K562 (cell line): ENCODE data around the gene ABCB9. TPM values are rescaled to one million over a fixed set of nuclear protein-coding genes. Genes with fewer than 3 reads are reported as not detected.

Experiments
- ATAC-seq: fragments of 200-7000 bp; cut with Tn5 transposase; 3 replicates; pipeline ENCODE4 v1.9.1; 2020; ENCODE audit warnings: moderate library complexity
- BruUV-seq: library from RNA; stranded (reverse); fragments of 400-500 nt; replicated peaks from 2 replicates; lab custom pipeline; 2021; lab: Mats Ljungman, UMichigan
- CTCF ChIA-PET: fragments of 300-600 bp; formaldehyde crosslinking; extraction: SDS; loops from one replicate; lab custom pipeline; 2021; ENCODE audit warnings: low intra/inter-chr PET ratio; lab: Yijun Ruan, JAX
- POLR2A ChIA-PET: fragments of 300-600, 350-650 bp; sonication (Branson Sonifier 250); formaldehyde crosslinking; extraction: SDS; loops from one replicate; lab custom pipeline; 2021; ENCODE audit warnings: antibody characterized with exemption, inconsistent platforms; lab: Yijun Ruan, JAX
- DNase-seq, 4 experiments: peaks; one replicate each; pipeline versions ENCODE4 v3.0.0 to v3.0.0-alpha.2; 2011 to 2018; ENCODE audit warnings: low spot score in 3 of 4, mixed read lengths in 3 of 4; ENCODE audit errors: extremely low read depth in 1 of 4
- FAIRE-seq: peaks from 2 replicates; lab custom pipeline; 2011; peaks lifted over from hg19 to GRCh38; lab: Jason Lieb, UNC
- H2AFZ ChIP-seq: 2 replicates; pipeline ENCODE4 v1.6.0; 2011; ENCODE audit warnings: low read depth, low read length, control low read depth, inconsistent platforms
- H3K27ac ChIP-seq: fragments of 200-600 bp; 3 replicates; pipeline ENCODE4 v1.8.0; 2011; ENCODE audit warnings: low read depth, mild to moderate bottlenecking, control low read depth, inconsistent platforms, low read length, moderate library complexity, mixed read lengths; ENCODE audit errors: extremely low read depth
- H3K27me3 ChIP-seq, 2 experiments: fragments of 300-600 bp in 1 of 2; 2 replicates in 1 of 2; 3 replicates in 1 of 2; pipeline versions ENCODE4 v1.6.0 to v1.8.0; 2011; ENCODE audit warnings: inconsistent platforms in 2 of 2, low read length in 2 of 2, mild to moderate bottlenecking in 1 of 2, mixed read lengths in 1 of 2, moderate library complexity in 1 of 2; ENCODE audit not compliant: control insufficient read depth in 2 of 2, insufficient read depth in 2 of 2
- H3K36me3 ChIP-seq: fragments of 300-600 bp; 3 replicates; pipeline ENCODE4 v1.8.0; 2011; ENCODE audit warnings: mild to moderate bottlenecking, low read length, inconsistent platforms; ENCODE audit not compliant: control insufficient read depth, insufficient read depth
- H3K4me1 ChIP-seq, 2 experiments: fragments of 200-600 bp in 1 of 2; replicated peaks in 1 of 2; 2 replicates in 1 of 2; 3 replicates in 1 of 2; pipeline versions ENCODE4 v1.5.1 to v1.8.0; 2011; ENCODE audit warnings: inconsistent platforms in 2 of 2, low read length in 2 of 2, mild to moderate bottlenecking in 1 of 2, mixed read lengths in 1 of 2, moderate library complexity in 1 of 2; ENCODE audit not compliant: control insufficient read depth in 2 of 2, insufficient read depth in 2 of 2
- H3K4me2 ChIP-seq: 2 replicates; pipeline ENCODE4 v1.6.1; 2011; ENCODE audit warnings: low read length, control low read depth, inconsistent platforms, mixed read lengths; ENCODE audit not compliant: insufficient read depth
- H3K4me3 ChIP-seq: fragments of 200-600 bp; sonication (generic), shearing (Covaris generic); 2 replicates; pipeline ENCODE4 v1.5.1; 2016; ENCODE audit warnings: control low read depth, inconsistent platforms
- H3K79me2 ChIP-seq: fragments of 200-600 bp; 3 replicates; pipeline ENCODE4 v1.8.0; 2011; ENCODE audit warnings: low read length, inconsistent platforms; ENCODE audit not compliant: control insufficient read depth, insufficient read depth
- H3K9ac ChIP-seq, 2 experiments: 2 replicates each; pipeline versions ENCODE4 v1.6.0 to v1.6.1; 2011; ENCODE audit warnings: low read depth in 2 of 2, low read length in 2 of 2, control low read depth in 1 of 2, inconsistent platforms in 1 of 2, mild to moderate bottlenecking in 1 of 2, mixed read lengths in 1 of 2; ENCODE audit not compliant: insufficient read depth in 1 of 2
- H3K9me1 ChIP-seq: one replicate; pipeline ENCODE4 v1.6.0; 2011; ENCODE audit warnings: inconsistent platforms, mild to moderate bottlenecking, low read length, moderate library complexity; ENCODE audit not compliant: control insufficient read depth, insufficient read depth
- H3K9me3 ChIP-seq: replicated peaks from 2 replicates; pipeline ENCODE4 v1.5.1; 2011; ENCODE audit warnings: low read depth, low read length, inconsistent platforms; ENCODE audit not compliant: control insufficient read depth, insufficient read depth
- H4K20me1 ChIP-seq: replicated peaks from 2 replicates; pipeline ENCODE4 v1.6.1; 2011; ENCODE audit warnings: low read length, inconsistent platforms, mixed read lengths; ENCODE audit not compliant: control insufficient read depth, insufficient read depth
- ATF1 ChIP-seq, 2 experiments: fragments of 450-650 bp in 1 of 2; IDR thresholded peaks; 2 replicates each; pipeline ENCODE4 v1.6.1; 2016; ENCODE audit warnings: missing compliant biosample characterization in 1 of 2, missing genetic modification characterization in 1 of 2
- E2F5 ChIP-seq: sonication (generic); formaldehyde crosslinking; IDR thresholded peaks from 2 replicates; pipeline ENCODE4 v1.8.0; 2022; ENCODE audit warnings: mild to moderate bottlenecking, missing genetic modification reagents
- LCOR ChIP-seq: sonication (generic); formaldehyde crosslinking; IDR thresholded peaks from 2 replicates; pipeline ENCODE4 v1.8.0; 2022; ENCODE audit warnings: mild to moderate bottlenecking, missing genetic modification reagents
- RBBP5 ChIP-seq: fragments of 200-600 bp; sonication (generic); IDR thresholded peaks from 2 replicates; pipeline ENCODE4 v1.6.1; 2012; ENCODE audit warnings: borderline replicate concordance, mild to moderate bottlenecking, low read length, control low read depth, inconsistent platforms; ENCODE audit not compliant: insufficient read depth, poor library complexity, severe bottlenecking
- REST ChIP-seq, 2 experiments: fragments of 450-650 bp; formaldehyde crosslinking in 1 of 2; IDR thresholded peaks; 2 replicates each; pipeline versions ENCODE4 v1.4.0 to v1.6.1; 2014 to 2020; ENCODE audit warnings: mild to moderate bottlenecking in 2 of 2, borderline replicate concordance in 1 of 2, low read depth in 1 of 2
- SIX5 ChIP-seq, 2 experiments: IDR thresholded peaks; 2 replicates each; pipeline ENCODE4 v1.6.1; 2011; ENCODE audit warnings: low read length in 2 of 2, borderline replicate concordance in 1 of 2, low read depth in 1 of 2, mild to moderate bottlenecking in 1 of 2, moderate library complexity in 1 of 2; ENCODE audit not compliant: insufficient read depth in 1 of 2
- SMARCA4 ChIP-seq: fragments of 450-650 bp; IDR thresholded peaks from 2 replicates; pipeline ENCODE4 v1.6.1; 2016
- SMARCC2 ChIP-seq: fragments of 450-650 bp; IDR thresholded peaks from 2 replicates; pipeline ENCODE4 v1.6.1; 2017; ENCODE audit warnings: antibody characterized with exemption, moderate library complexity, mild to moderate bottlenecking, low read depth
- SRSF3 ChIP-seq: fragments of 200-400 bp; formaldehyde crosslinking; IDR thresholded peaks from 2 replicates; pipeline ENCODE4 v1.6.1; 2016; ENCODE audit warnings: mild to moderate bottlenecking, low read length, moderate library complexity; ENCODE audit not compliant: insufficient read depth
- TAF15 ChIP-seq: fragments of 200-400 bp; formaldehyde crosslinking; IDR thresholded peaks from 2 replicates; pipeline ENCODE4 v1.6.1; 2017; ENCODE audit warnings: mild to moderate bottlenecking, low read depth, low read length, moderate library complexity
- TGIF2 ChIP-seq: sonication (generic); formaldehyde crosslinking; IDR thresholded peaks from 2 replicates; pipeline ENCODE4 v1.8.1; 2022; ENCODE audit warnings: mild to moderate bottlenecking, missing genetic modification reagents, moderate library complexity
- U2AF1 ChIP-seq: fragments of 200-400 bp; formaldehyde crosslinking; optimal IDR thresholded peaks from 2 replicates; pipeline ENCODE3; 2017; ENCODE audit warnings: mild to moderate bottlenecking, low read depth, low read length, moderate library complexity
- WGBS: fragments of 100-300 bp; shearing (Covaris generic); methylation state at CpG from one replicate; pipeline ENCODE4 v1.1.6; 2016; ENCODE audit warnings: low coverage, mixed read lengths; ENCODE audit not compliant: insufficient coverage; ENCODE audit errors: missing lambda C conversion rate; 5-methylcytosine and 5-hydroxymethylcytosine counted together
- in situ Hi-C: fragments of 300-500 bp; cut with MboI; formaldehyde crosslinking; loops from 4 replicates; pipeline ENCODE4 v1.15.0; 2018; ENCODE audit warnings: inconsistent platforms, mixed read lengths
- intact Hi-C: fragments of 100-400 bp; cut with micrococcal nuclease; formaldehyde crosslinking; loops from 2 replicates; pipeline ENCODE4 v1.14.2; 2022
- polyA plus RNA-seq, 8 experiments: library from polyadenylated mRNA; depleted of rRNA in 4 of 8; stranded (reverse) in 5 of 8; unstranded in 3 of 8; fragments of >200 nt; fragmentation: Nextera tagmentation in 2 of 8; fragmentation: Illumina TruSeq in 1 of 8; extraction: Ambion mirVana in 2 of 8; extraction: Trizol in 1 of 8; gene quantifications; 2 replicates each; pipeline versions ENCODE4 v1.2.1 to v1.2.3, GENCODE V29; 2011 to 2014; ENCODE audit warnings: inconsistent platforms in 1 of 8, missing spikeins in 1 of 8
- total RNA-seq, 7 experiments: library from RNA; depleted of rRNA in 6 of 7; stranded (reverse); fragments of >200 nt in 6 of 7; fragmentation: Illumina TruSeq in 2 of 7; extraction: Trizol in 2 of 7; gene quantifications; 2 replicates each; pipeline versions ENCODE4 v1.2.1 to v1.2.3, GENCODE V29; 2011 to 2021; ENCODE audit warnings: low replicate concordance in 1 of 7

The ABCB9 gene
- total and polyA plus RNA-seq, 9 of the 15 experiments (the other 6 are each of a cell fraction or from before 2014, with no cell fraction given) = 0.20 to 12.6 (median 6.2) TPM

GRCh38 chr12:122981036-122981471 lies 14.8 kb upstream of the ABCB9 start:
- intact Hi-C loops (loop anchor here (5.0 to 10.0 kb wide), 2 partner anchors 51 to 164 kb away; no protein-coding TSS in a partner anchor), in situ Hi-C loops (no loop called here)
- Histone ChIP-seq H4K20me1 (peaks cover 5% of the 10 kb centered on the region; the same call in 1 of the 2 replicates), H3K79me2 (peaks cover 48% of the 10 kb centered on the region), H3K9me3 (no peaks in the 10 kb centered on the region), H3K9ac (peak overlapping the region; percentile 89 to 99), H3K9me1 (no peaks in the 10 kb centered on the region), H3K4me1 (peaks cover 41 to 93% of the 10 kb centered on the region in 2 experiments), H2AFZ (peak overlapping the region; percentile 88), H3K27ac (peak overlapping the region; percentile 84), H3K4me3 (peak overlapping the region; percentile 88), H3K4me2 (peak overlapping the region; percentile 80), H3K27me3 (no peaks in the 10 kb centered on the region), H3K36me3 (peaks cover 60% of the 10 kb centered on the region)
- WGBS = under 1% methylated on average over 35 of the region's 40 CpGs
- BruUV-seq = no TSS peak
- FAIRE-seq = no peak
- ChIA-PET POLR2A (interaction anchor here (0.7 to 2.0 kb wide), 3 partner anchors 11 to 255 kb away, joined by 3 to 4 read pairs (median 3); no protein-coding TSS in a partner anchor), CTCF (no interaction called here)
- ATAC-seq = peak; percentile 31
- peak in 2 of 4 experiments; percentile 52 to 56 for DNase-seq
- TF ChIP-seq RBBP5 (peak; percentile 50), SIX5 (IDR thresholded peaks at IDR 0.05; ENCODE audit: borderline replicate concordance in 1 of 2, insufficient read depth in 1 of 2, low read depth in 1 of 2, low read length in 2 of 2) (no peak), SRSF3 (0 out of 2 replicates have a peak, but pooled peaks have one; percentile 53), LCOR (CRISPR knock-in tag) (0 out of 2 replicates have a peak, but pooled peaks have one; percentile 13), ATF1 (CRISPR knock-in tag; IDR thresholded peaks at IDR 0.05) (no peak), ATF1 (tag; IDR thresholded peaks at IDR 0.05) (0 out of 2 replicates have a peak, but pooled peaks have one; percentile 3), U2AF1 (peak; percentile 3), TAF15 (no peak), SMARCA4 (peak; percentile 73), TGIF2 (peak; percentile 60; the same call in 1 of the 2 replicates), SMARCC2 (peak; percentile 61; the same call in 1 of the 2 replicates), REST (IDR thresholded peaks at IDR 0.05; ENCODE audit: borderline replicate concordance) (peak; percentile 5; the same call in 1 of the 2 replicates), REST (CRISPR knock-in tag; IDR thresholded peaks at IDR 0.05; ENCODE audit: low read depth) (no peak), E2F5 (0 out of 2 replicates have a peak, but pooled peaks have one; percentile 13)
